GM19193 (cell line): ENCODE measurements around the gene DMRT3.

ENCODE experiments used
- POLR2A ChIP-seq: IDR thresholded peaks from 4 replicates; pipeline ENCODE4 v1.6.1; 2011; ENCODE audit not compliant: insufficient read depth, insufficient read length; ENCODE audit errors: extremely low read depth

The DMRT3 gene

GRCh38 chr9:1018121-1018520 is 41.7 kb downstream of the DMRT3 start:
- TF ChIP-seq POLR2A = no peak

DNA sequence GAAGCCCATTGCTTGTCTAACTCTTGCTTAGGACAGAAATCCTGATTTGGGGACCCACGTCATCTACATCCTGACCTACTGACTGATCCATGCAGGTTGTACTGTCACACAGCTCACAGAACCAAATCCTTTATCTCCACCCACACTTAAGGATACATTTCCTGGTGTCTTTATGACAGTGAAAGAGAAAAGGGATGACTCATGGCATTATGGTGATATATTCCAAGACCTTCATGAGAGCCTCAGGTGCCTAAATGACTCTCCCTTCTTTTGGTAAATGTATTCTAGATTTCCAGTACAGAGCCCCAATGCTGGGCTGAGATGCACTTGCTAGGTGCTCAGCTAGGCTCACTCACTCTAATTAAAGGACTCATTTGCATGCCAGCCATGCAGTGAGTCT is 47.7 kb downstream of the DMRT3 start:
- no peak for TF ChIP-seq POLR2A

- no peak for TF ChIP-seq POLR2A
Observed at GRCh38 chr9:1025131-1025530, 48.7 kb downstream of the DMRT3 start.

DNA sequence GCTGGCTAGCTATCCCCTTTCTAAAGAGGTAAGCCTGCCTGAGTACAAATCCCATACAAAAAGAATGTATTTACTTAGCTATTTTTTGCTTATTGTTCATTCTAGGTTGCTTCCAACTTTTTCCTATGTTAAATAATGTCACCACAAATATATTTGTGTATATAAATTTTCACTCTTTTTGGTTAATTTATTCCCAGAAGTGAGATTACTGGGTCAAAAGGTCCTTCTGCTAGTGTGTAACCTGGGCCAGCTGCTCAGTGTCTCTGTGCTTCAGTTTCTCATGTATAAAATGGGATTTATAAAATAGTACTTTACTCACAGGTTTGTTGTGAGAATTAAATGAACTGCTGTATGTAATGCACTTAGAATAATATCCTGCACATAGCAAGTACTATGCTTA is 49.8 kb downstream of the DMRT3 start:
- no peak for TF ChIP-seq POLR2A

GRCh38 chr9:1028501-1029190 is 52.2 kb downstream of the DMRT3 start:
- no peak for TF ChIP-seq POLR2A

DNA sequence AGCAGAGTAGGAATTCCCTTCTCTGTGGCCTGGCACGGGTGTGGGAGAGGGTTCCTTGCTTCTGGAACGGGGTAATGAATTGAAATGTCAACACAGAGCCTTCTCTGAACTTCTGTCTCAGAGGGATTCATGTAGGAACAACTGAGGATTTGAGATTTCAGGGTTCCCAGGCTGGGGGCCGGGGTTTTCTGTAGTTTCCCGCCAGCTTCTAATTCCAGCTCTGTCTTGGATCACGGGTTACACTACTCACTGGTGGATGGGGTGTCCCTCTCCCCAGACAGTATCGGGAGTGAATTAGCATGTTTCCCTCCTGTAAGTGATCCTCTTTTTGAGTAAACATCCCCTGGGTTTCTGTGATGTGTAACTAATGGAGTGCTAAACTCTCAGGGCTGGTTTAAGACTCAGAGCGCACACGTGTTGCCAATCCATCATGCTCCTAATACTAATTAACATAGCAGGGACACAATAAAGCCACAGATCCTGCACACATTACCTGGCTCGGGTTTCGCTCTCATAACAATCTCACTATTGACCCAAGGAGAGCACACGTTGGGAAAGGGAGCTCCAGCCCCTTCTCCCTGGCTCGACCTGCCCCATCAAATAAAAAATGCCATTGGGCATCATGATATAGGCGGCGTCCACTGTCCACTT is 55.6 kb downstream of the DMRT3 start:
- TF ChIP-seq POLR2A = no peak

DNA sequence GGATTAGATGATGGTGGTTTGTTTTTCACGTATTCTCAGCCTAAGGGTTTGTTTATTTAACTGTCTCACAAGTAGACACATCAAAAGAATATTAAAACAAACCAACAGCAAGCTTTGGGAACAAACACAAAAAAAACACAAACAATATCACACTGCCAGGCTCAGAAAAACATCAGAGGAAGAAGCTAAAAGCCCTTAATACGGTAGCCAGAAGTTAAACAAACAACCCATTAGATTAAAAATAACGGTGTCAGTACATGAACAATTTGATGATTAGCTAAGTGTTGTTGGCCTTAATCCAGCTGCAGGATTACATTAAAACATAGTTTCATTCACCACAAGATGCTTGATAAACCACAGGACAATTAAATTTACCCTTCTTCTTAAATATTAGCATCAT is 57.8 kb downstream of the DMRT3 start:
- no peak for TF ChIP-seq POLR2A

DNA sequence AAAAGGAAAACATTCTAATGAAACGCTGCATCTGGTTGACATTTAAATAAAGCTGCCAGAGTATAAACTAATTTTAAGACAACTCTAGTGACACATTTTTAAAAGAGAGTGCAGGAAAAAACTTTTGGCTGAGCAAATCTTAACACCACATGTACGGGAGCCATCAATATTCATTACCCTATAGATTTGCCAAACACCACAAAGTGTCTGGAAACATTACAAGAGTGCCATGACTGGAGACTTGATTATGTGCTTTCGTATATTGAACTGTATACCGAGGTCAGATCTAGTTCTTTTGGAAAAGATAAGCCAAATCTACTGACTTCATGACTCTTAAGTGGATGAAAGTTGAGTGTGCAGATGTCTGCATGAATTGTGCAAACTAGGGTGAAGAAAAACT is 63.1 kb downstream of the DMRT3 start:
- no peak for TF ChIP-seq POLR2A
